D721Med (cell line): ENCODE data around the gene CYP3A4.

Experiments
- DNase-seq: peaks from one replicate; pipeline ENCODE4 v3.0.0; 2011; ENCODE audit warnings: low spot score; ENCODE audit not compliant: insufficient read length
- FAIRE-seq: peaks from 2 replicates; lab custom pipeline; 2011; peaks lifted over from hg19 to GRCh38; lab: Jason Lieb, UNC
- TF ChIP-seq, protein P1 (sequence below): IDR thresholded peaks from 2 replicates; pipeline ENCODE4 v1.5.1; 2012; ENCODE audit warnings: mild to moderate bottlenecking, control low read depth; ENCODE audit not compliant: insufficient read depth; ENCODE audit errors: missing control alignments

CYP3A4 gene

DNA sequence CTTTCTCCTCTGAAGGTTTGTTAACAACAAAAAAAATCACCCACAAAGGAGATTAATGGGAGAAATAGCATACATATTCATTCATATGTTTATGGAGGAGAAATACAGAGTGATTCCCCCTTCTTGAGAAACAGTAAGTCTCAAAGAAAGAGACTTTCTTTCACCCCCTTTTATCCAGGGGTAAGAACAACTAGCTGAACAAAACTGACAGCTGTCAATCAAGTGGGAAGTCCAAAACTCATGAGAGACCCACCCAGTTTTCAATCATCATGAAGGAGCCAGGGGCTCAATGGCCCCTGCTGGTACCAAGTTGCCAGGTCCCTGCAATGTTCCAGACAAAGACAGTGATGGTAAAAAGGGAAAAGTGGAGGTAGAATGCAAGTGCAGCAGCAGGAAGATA lies 41.9 kb upstream of the CYP3A4 start:
- TF ChIP-seq, protein P1, sequence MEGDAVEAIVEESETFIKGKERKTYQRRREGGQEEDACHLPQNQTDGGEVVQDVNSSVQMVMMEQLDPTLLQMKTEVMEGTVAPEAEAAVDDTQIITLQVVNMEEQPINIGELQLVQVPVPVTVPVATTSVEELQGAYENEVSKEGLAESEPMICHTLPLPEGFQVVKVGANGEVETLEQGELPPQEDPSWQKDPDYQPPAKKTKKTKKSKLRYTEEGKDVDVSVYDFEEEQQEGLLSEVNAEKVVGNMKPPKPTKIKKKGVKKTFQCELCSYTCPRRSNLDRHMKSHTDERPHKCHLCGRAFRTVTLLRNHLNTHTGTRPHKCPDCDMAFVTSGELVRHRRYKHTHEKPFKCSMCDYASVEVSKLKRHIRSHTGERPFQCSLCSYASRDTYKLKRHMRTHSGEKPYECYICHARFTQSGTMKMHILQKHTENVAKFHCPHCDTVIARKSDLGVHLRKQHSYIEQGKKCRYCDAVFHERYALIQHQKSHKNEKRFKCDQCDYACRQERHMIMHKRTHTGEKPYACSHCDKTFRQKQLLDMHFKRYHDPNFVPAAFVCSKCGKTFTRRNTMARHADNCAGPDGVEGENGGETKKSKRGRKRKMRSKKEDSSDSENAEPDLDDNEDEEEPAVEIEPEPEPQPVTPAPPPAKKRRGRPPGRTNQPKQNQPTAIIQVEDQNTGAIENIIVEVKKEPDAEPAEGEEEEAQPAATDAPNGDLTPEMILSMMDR, result no peak
- DNase-seq (no peak), FAIRE-seq (no peak)

DNA sequence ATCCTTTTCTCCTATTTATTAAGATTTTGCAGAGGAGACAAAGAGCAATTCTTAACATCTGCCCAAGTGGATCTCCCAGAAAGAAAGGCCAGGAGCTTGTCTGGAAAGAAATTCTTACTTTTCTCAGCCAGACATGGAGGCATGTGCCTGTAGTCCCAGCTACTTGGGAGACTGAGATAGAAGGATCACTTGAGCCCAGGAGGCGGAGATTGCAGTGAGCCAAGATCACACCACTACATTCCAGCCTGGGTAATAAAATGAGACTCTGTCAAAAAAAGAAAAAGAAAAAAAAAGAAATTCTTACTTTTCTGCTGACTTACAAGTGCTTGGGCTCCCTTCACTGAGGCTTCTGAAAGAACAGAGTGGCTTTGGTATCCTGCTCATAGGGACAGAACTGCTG lies 41.5 kb upstream of the CYP3A4 start:
- TF ChIP-seq, protein P1, result no peak
- no peak for DNase-seq
- no peak for FAIRE-seq

DNA sequence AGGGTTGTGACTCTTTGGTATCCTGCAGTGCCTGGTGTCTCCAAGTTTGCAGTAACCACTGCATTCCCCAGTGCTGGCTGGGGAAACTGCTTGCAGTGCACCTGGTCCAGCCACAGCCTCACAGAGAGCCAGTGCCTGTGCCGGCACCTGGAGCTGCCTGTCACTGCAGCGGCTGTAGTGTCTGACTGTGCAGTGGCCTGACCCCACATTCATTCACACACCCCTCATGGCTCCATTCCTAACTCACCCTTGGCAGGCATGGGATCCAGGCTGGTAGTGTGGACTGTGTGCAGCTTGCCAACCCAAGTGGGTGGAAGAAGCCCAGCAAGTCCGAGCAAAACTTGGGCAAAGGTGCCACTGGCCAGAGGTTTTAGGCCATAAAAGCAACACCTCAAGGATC lies 40.1 kb upstream of the CYP3A4 start:
- FAIRE-seq, result no peak
- TF ChIP-seq, protein P1, result no peak
- no peak for DNase-seq

DNA sequence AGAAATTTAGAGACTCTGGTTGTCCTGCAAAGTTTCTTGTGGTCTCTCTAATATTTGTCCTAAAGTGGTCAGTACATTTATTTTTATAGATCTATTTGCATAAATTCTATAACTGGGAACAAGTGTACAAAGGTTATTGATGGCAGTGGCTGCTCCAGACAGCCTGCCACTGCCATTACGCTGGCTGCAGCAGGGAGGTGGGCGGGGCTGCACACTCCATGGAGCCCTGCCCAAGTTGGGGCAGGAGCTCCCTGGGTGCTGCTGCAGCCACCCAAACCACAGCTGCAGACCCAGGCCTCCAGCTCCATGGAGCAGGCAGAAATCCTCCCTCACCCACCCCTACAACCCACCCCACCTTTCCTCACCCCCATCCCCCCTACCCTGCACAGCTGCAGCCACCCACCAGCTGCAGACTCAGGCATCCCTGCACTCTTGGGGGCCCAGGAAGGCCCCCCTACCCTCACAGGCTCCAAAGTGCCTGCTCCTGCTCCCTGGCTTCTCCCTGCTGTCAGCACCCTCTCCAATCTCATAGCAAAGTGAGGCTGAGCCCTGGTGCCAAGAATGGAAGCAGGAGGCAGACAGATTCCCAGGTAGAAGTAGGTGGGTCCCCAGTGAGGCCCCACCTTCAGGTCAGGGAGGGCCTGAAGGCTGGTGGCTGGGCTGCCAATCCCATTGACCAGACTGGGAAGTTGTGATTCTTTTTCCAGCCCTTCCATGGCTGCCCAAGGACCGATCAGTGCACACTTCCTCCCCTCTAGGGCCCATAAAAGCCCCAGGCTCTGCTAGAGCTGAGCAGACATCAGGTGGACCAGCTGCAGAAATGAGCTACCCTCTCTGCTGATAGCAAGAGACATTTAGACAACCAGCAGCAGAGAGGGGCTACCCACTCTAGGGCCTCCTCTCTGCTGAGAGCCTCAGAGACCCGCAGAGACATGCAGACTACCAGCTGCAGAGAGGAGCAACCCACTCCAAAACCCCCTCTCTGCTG lies 39.0 kb upstream of the CYP3A4 start:
- no peak for FAIRE-seq
- DNase-seq, result no peak

DNA sequence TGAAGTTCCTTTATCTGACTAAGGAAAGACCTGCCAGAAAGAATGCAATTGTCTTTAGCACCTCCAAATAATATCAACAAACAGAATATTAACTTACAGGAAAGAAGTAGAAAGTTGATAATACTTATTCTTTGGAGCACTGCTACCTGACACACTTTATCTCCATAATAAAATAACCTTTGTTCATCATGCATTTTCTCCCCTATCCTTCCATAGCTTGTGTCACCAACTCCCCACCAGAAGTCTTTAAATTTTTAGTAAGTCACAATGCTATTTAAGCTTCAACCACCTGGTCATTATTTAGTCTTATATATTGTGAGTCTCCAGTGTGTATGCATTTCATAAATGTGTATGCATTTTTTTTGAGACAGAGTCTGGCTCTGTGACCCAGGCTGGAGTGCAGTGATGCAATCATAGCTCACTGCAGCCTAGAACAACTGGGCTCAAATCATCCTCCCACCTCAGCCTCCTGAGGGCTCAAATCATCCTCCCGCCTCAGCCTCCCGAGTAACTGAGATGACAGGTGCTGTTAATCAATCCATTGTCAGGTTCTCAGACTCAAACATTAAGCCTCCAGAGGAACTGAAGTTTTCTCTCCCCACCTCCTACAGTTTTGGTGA lies 36.5 kb upstream of the CYP3A4 start:
- FAIRE-seq, result no peak
- DNase-seq, result no peak
- TF ChIP-seq, protein P1, result no peak

More for the DNA sequence above, 39.0 kb upstream of the CYP3A4 start:
- TF ChIP-seq, protein P1, result no peak

DNA sequence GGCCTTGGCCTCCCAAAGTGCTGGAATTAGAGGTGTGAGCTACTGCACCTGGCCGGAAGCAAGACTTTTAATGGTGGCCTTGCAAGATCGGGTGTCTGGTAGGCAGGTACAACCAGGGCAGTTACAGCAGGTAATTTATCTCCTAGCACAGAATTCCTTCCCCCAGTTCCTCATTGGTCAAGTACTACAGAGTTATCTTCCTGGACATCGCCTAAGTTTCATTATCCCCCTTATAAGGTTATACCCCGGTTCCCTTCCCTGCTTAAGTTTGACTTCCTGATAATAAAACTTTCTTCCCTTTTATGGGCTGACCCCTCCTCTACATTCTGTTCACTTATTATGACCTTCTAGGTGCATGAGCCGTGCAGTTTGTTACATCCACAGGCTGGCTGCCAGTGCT lies 24.8 kb upstream of the CYP3A4 start:
- TF ChIP-seq, protein P1, result no peak
- FAIRE-seq (no peak), DNase-seq (no peak)
